Stimulated activated CD4-positive, alpha-beta T cell treated with anti-CD3 and anti-CD28 coated beads, TNF-alpha, amount 100 ng/mL, for 1 hour (primary cell): ENCODE results near the gene LRRFIP1.

Source experiments
- DNase-seq, 3 donors: peaks; one replicate each; pipeline ENCODE4 v3.0.0-alpha.2; 2020; ENCODE audit warnings: low read depth in 3 of 3, low spot score in 1 of 3

Gene LRRFIP1

GRCh38 chr2:237701033-237701858, 73.9 kb downstream of the LRRFIP1 start:
- no peak for DNase-seq

- no peak for DNase-seq
Observed at GRCh38 chr2:237701859-237702390, 74.5 kb downstream of the LRRFIP1 start.

- DNase-seq: no peak
Observed at GRCh38 chr2:237702441-237703391, 75.3 kb downstream of the LRRFIP1 start.

GRCh38 chr2:237704501-237705434, 77.4 kb downstream of the LRRFIP1 start:
- DNase-seq: no peak

GRCh38 chr2:237706257-237706656, 78.9 kb downstream of the LRRFIP1 start:
- no peak for DNase-seq

- DNase-seq: no peak
Observed at GRCh38 chr2:237708065-237708398, 80.6 kb downstream of the LRRFIP1 start.

- DNase-seq: no peak
Observed at GRCh38 chr2:237708491-237708890, 81.1 kb downstream of the LRRFIP1 start.

- no peak for DNase-seq
Observed at GRCh38 chr2:237708961-237709360, 81.6 kb downstream of the LRRFIP1 start.

- DNase-seq: no peak
Observed at GRCh38 chr2:237711458-237712150, 84.2 kb downstream of the LRRFIP1 start.

- no peak for DNase-seq
Observed at GRCh38 chr2:237712477-237713377, 85.3 kb downstream of the LRRFIP1 start.

- no peak for DNase-seq
Observed at GRCh38 chr2:237714690-237715458, 87.5 kb downstream of the LRRFIP1 start.

- DNase-seq: no peak
Observed at GRCh38 chr2:237715459-237715947, 88.1 kb downstream of the LRRFIP1 start.

- no peak for DNase-seq
Observed at GRCh38 chr2:237716011-237716410, 88.6 kb downstream of the LRRFIP1 start.

- DNase-seq: no peak
Observed at GRCh38 chr2:237717366-237718276, 90.2 kb downstream of the LRRFIP1 start.

- no peak for DNase-seq
Observed at GRCh38 chr2:237718277-237718634, 90.9 kb downstream of the LRRFIP1 start.

GRCh38 chr2:237720444-237720843, 93.1 kb downstream of the LRRFIP1 start:
- DNase-seq: no peak

GRCh38 chr2:237720957-237721356, 93.6 kb downstream of the LRRFIP1 start:
- no peak for DNase-seq
